ENCODE measurements around the gene COL20A1.

The COL20A1 gene

GRCh38 chr20:63284544-63284949 is 8.4 kb upstream of the COL20A1 start:
- H3K27ac ChIP-seq = no peak overlapping the region
- TF ChIP-seq CTCF (conservative IDR thresholded peaks at IDR 0.05) (no peak), ZFX (IDR thresholded peaks at IDR 0.05) (no peak)

DNA sequence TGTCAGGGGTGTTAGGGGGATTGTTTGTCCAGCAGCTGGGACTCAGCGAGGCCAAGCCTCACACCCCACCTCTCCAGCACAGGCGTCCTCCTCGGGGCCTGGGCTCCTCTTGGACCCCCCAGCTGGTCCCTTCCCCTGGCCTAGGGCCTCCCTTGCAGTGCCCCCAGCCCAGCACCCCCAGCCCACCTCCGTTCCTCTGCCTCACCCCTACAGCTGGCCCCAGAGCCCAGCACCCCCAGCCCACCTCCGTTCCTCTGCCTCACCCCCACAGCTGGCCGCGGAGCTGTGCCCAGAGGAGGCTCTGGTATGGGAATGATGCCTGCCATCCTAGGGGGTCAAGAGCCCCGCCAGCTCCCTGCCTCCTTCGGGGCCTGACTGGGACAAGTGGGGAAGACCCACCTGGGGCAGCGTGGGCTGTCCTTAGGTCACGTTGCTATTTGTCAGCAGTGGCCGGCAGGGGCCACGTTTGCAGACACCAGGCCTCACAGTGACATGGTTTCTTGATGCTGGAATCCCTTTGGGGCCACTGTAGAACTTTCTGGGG is 7.9 kb upstream of the COL20A1 start:
- no peak overlapping the region for H3K27ac ChIP-seq
- TF ChIP-seq ZFX (IDR thresholded peaks at IDR 0.05) (no peak), CTCF (conservative IDR thresholded peaks at IDR 0.05) (no peak)

DNA sequence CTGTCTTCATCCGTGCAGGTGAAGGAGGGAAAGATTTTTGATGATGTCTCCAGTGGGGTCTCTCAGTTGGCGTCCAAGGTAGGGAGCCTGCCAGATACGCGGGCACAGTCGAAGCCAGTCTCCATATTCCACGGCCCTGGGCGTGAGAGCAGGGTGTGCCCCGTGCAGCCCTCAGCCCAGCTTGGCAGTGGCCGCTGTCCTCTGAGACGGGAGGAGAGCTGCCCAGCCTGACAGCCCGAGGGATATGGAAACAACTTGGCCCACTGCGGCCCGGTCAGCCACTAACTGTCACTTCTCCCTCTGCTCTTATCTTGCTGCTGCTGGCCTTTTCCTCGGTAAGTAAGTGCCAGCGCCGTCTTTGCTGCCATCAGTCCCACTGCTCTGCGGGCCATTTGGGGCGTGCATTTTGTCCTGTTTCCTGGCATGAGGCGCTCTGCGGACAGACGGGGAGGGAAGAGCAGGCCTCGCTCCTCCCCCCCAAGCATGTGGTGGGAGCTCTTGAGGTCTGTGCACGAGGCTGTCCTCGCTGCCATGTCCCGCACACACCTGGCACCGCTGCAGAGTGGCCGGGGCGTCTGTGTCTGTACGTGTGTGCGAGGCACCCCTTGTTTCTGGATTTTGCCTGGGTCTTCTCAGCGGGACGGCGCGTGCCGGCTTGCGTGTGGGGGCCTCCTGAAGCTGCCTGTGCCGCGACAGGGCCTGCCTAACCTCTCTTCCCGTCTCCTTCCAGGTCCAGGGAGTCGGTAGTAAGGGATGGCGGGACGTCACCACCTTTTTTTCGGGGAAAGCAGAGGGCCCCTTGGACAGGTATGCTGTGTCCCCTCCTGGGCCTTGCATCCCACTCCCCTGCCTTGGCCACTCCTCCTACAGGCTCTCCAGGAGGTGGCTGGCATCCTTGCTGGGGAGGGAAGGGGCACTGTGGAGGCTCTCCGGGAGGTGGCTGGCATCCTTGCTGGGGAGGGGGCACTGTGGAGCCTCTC is 7.1 kb upstream of the COL20A1 start:
- TF ChIP-seq ZFX (IDR thresholded peaks at IDR 0.05) (no peak), CTCF (conservative IDR thresholded peaks at IDR 0.05) (no peak)
- no peak overlapping the region for H3K27ac ChIP-seq

GRCh38 chr20:63286781-63287696 is 5.9 kb upstream of the COL20A1 start:
- H3K27ac ChIP-seq = no peak overlapping the region
- TF ChIP-seq CTCF (conservative IDR thresholded peaks at IDR 0.05) = no peak
- TF ChIP-seq ZFX (IDR thresholded peaks at IDR 0.05) = no peak

DNA sequence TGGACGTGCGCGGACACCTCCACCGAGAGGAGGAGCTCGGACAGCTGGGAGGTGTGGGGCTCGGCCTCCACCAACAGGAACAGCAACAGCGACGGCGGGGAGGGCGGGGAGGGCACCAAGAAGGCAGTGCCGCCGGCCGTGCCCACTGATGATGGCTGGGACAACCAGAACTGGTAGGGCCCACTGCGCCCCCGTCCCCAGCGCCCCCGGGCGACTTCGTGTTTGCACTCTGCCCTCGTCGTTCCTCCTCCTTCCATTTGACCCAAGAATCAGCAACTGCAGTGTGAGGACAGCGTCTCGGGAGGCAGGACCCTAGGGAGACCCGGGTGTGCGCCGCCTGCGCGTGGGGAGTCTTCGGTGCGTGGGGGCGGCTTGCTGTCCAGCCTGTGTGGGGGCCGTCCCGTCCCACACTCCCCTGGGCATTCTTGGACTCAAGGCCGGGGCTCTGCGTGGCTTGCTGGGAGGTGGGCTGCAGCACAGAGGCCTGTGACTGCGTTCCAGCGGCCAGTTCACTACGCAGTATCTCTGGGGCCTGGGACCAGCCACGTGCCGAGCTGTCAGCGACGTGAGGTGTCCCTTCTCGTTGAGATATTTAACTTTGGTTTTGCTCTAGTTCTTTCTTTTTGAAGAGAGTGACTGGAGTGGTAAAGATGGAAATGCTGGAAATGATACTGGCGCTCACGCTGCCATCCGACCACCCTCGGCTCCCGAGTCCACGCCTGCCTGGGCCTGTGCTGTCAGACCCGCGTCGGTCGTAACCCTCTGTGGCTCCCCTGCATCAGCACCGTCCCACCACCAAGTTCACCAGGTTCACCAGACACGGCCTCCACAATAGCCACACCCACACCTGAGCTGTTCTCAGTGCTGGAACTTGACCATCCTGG is 5.0 kb upstream of the COL20A1 start:
- TF ChIP-seq ZFX (IDR thresholded peaks at IDR 0.05) = no peak

GRCh38 chr20:63288581-63289251 is 4.3 kb upstream of the COL20A1 start:
- H3K27ac ChIP-seq = no peak overlapping the region
- no peak for TF ChIP-seq ZFX (IDR thresholded peaks at IDR 0.05)
- TF ChIP-seq CTCF (conservative IDR thresholded peaks at IDR 0.05) = no peak

More for the DNA sequence above, 5.0 kb upstream of the COL20A1 start:
- no peak overlapping the region for H3K27ac ChIP-seq
